Lower leg skin (tissue), 3 donors: ENCODE data around the gene GNB1L.

Experiments used
- POLR2A ChIP-seq, 2 donors: fragments of 450-650 bp; IDR thresholded peaks; one replicate each; pipeline ENCODE4 v1.6.1; 2016 to 2017; ENCODE audit warnings: antibody characterized with exemption in 2 of 2, mild to moderate bottlenecking in 1 of 2, moderate library complexity in 1 of 2
- TF ChIP-seq, protein P1 (sequence below), 3 donors: fragments of 450-650 bp; IDR thresholded peaks; one replicate each; pipeline ENCODE4 v1.5.1; 2016; ENCODE audit warnings: antibody characterized with exemption in 3 of 3, mild to moderate bottlenecking in 3 of 3, moderate library complexity in 2 of 3

DNA sequence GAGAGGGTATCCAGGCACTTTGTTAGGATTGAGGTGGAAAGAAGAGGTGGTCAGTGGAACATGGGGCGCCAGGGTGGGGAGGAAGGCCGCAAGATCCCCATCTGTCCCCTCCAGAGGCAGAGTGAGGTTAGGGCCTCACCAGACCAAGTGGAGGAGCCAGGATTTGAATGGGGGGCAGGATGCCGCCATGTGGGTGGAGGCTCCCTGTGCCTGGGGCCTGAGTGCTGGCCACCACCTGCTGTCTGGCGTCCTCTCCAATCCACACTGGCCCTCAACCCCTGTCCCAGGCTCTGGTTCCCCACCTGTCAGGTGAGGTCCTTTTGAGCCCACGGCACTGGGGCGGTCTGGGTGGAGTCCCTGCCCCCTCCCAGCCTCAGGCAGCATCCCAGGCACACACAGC lies 111.6 kb downstream of the GNB1L start:
- TF ChIP-seq, protein P1, sequence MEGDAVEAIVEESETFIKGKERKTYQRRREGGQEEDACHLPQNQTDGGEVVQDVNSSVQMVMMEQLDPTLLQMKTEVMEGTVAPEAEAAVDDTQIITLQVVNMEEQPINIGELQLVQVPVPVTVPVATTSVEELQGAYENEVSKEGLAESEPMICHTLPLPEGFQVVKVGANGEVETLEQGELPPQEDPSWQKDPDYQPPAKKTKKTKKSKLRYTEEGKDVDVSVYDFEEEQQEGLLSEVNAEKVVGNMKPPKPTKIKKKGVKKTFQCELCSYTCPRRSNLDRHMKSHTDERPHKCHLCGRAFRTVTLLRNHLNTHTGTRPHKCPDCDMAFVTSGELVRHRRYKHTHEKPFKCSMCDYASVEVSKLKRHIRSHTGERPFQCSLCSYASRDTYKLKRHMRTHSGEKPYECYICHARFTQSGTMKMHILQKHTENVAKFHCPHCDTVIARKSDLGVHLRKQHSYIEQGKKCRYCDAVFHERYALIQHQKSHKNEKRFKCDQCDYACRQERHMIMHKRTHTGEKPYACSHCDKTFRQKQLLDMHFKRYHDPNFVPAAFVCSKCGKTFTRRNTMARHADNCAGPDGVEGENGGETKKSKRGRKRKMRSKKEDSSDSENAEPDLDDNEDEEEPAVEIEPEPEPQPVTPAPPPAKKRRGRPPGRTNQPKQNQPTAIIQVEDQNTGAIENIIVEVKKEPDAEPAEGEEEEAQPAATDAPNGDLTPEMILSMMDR (IDR thresholded peaks at IDR 0.05): no peak
- TF ChIP-seq POLR2A (IDR thresholded peaks at IDR 0.05): no peak
